Effector CD8-positive, alpha-beta T cell (primary cell): ENCODE results near the gene CPXM1.

ENCODE experiments used
- DNase-seq: peaks from one replicate; lab custom pipeline; 2025; lab: John Stamatoyannopoulos, UW

Gene CPXM1

DNA sequence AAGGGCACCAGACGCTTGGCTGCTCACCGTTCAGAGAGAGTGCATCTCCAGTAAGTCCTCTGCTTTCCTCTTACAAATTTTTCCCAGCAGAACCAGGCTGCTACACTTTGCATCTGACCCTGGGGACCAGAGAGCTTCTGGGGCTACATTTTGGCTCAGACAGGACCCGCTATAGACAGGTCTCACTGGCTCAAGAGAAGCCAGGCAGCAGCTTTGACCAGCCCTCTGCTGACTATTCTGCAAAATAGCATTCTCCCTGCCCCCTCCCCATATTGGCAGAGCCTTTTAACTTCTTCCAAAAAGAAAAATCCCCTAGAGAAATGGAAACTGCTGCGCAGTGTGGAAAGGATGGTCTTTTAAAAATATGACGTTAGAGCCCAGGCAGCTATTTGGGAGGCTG lies 37.2 kb downstream of the CPXM1 start:
- DNase-seq = no peak

DNA sequence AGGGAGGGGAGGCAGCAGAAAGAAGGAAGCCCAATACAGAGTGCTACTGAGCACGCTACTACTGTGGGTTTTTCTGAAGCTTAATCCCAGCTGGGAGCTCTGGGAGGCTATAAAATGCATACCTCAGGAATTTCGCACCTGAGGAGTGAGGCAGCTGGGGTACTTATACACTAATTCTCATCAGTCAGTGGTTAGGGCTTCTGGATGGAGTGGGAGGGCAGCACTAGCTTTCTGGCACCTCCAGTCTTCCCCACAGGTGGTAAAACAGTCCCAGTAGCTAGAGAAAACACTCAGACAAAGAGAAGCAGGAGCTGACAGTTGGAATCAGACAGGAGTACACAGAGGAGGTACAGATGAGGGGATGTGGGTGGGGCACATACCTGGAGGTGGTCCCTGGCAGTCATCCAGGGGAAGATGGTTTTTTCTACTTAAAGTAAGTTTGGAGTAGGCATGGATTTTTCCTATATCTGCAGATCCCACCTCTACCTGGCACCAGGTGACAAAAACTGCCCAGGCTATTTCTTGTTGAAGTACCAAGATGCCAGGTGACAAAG lies 37.8 kb downstream of the CPXM1 start:
- no peak for DNase-seq

DNA sequence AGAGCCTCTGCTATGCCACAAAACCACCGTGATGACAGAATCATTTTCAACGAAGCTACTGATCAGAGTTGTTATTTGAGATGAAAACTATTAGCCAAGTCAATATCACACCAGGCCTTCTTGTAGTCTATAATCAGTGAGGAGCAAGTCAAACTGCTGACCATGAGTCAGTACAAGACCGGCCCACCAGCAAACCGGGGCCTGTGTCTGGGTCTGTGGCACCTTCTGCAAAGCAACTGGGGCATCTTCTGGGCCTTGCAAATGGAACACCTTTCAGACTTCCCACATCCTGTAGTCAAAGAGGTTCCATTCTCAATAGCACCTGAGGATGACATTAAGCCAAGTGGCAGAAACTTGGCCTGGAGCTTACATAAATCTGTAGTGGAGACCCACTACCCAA lies 38.5 kb downstream of the CPXM1 start:
- no peak for DNase-seq

DNA sequence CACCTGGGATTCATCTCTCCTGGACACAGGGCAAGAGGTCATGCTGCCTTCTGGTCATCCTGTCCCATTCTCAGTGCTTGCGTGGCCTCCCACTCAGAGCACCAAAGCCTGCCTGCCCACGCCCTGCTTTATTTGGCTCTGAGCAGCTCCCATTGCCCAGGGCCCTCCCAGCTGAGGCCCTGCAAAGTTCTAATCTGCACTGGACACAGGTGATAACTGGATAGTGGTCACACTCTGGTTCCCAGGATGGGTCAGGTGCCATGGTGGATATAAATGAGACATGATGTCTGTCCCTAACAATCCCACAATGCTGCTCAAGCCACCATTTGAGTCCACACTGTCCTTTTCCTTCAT lies 39.5 kb downstream of the CPXM1 start:
- no peak for DNase-seq

GRCh38 chr20:2760297-2760951 lies 40.0 kb downstream of the CPXM1 start:
- no peak for DNase-seq

DNA sequence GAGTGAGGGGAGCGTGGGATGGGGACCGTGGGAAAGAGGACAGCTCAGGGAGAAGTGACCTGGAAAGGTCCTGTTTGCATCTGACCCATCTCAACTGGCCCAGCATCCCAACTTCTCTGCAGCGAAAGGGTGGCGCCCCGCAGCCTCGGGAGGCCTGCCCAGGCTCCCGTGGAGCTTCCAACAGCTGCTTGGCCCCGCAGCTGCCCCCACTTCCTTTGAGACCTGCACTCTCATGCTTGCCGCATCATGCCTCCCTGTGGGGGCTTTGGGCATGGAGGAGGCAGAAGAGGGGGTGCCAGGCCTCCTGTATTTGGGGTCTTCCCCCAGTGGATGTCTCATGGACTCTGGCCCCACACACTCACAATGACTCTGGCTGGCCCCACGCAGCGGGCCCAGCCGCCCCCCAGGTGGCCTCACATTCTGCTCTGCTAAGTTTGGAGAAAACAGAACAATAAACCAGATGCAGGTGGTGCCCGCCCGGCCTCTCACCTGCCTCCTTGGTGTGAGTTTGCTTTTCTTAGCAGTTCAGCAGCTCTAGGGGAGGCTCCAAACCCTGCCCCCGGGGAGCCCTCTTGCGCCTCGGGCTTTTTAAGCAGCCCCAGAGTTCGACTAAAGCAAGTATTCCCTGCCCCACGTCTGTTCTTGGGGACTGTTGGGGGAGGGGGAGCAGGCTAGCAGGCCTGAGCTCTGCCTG lies 40.7 kb downstream of the CPXM1 start:
- DNase-seq = no peak

GRCh38 chr20:2759143-2759542 lies 41.3 kb downstream of the CPXM1 start:
- no peak for DNase-seq

DNA sequence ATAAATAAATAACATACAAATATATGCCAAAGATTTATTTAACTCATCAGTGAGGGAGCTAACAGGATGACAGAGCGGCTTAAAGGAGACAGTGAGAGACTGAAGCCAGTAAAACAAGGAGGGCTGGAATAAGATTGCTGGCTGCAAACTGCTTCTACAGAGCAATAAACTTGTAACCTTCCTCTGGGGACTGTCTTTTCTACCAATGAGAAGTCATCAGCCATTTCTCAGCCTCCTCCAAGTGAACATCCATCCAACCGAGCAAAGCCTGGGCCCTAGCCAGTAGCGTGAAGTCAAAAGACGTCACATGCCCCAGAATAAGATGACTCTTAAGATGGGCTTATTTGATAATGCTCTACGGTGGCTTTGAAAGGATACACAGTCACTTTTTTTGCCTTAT lies 42.5 kb downstream of the CPXM1 start:
- DNase-seq = no peak

DNA sequence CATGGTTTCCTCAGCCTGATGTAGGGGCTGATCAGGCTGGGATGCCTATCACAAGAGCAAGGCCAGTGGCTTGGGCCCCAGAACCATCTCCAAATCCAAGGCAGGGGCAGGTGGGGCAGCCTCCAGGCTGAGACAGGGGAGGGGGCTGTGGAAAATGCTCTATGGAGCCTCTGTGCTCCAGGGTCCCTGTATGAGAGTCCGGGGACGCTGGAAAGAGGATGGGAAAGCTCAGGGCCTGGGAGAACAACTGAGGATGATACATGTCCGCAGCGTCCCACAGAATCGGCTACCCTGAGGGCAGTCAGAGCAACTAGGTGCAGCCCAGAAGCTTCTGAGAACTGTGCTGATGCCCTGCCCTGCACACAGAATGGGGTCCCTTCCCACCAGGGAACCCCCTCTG lies 43.4 kb downstream of the CPXM1 start:
- DNase-seq = no peak

GRCh38 chr20:2756056-2756611 lies 44.3 kb downstream of the CPXM1 start:
- no peak for DNase-seq

- DNase-seq = no peak
These were observed 44.9 kb downstream of the CPXM1 start for GRCh38 chr20:2755451-2756055.

DNA sequence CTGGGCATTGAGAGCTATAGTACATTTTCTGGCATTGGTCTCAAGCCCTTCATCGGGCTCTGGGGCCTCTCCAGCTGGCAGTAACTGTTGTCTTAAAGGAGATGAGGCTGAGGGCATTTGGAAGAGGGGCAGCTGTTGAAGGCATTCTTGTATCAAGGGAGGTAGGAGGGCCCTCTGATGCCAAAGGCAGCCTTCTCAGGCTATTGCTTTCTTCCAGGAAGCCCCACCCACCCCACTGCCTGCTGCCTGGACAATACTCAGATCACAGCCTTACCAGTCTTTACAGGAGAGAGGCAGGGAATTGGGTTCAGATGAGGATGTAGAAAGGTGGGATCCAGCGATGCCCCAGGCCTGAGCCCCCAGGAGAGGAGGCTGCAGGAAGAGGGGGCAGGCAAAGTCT lies 46.0 kb downstream of the CPXM1 start:
- DNase-seq = no peak

DNA sequence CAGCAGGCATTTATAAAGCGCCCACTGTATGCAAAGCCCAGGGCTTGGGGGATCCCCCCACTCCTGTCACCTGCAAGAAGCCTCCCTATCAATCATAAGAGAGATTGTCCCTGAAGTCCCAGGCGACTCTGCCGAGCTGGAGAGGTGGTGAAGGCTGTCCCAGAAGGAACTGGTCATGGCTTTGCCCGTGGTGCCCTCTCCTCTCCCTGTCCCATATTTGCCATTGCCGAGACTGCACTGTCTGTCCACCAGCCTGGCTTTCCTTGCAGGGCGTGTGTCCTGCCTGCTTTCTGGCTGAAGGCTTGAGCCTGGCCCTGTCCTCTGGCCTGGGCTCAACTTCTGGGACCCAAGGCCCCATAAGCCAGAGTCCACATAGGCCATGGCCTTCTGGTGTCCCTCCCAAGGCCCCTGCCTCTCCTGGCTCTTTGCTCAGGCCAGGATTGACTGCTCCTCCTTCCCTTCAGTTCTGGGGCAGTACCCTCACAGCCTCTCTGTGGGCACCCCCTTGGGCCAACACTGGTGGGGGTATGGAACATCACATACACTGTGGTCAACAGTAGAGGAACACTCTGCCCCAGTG lies 46.9 kb downstream of the CPXM1 start:
- no peak for DNase-seq

DNA sequence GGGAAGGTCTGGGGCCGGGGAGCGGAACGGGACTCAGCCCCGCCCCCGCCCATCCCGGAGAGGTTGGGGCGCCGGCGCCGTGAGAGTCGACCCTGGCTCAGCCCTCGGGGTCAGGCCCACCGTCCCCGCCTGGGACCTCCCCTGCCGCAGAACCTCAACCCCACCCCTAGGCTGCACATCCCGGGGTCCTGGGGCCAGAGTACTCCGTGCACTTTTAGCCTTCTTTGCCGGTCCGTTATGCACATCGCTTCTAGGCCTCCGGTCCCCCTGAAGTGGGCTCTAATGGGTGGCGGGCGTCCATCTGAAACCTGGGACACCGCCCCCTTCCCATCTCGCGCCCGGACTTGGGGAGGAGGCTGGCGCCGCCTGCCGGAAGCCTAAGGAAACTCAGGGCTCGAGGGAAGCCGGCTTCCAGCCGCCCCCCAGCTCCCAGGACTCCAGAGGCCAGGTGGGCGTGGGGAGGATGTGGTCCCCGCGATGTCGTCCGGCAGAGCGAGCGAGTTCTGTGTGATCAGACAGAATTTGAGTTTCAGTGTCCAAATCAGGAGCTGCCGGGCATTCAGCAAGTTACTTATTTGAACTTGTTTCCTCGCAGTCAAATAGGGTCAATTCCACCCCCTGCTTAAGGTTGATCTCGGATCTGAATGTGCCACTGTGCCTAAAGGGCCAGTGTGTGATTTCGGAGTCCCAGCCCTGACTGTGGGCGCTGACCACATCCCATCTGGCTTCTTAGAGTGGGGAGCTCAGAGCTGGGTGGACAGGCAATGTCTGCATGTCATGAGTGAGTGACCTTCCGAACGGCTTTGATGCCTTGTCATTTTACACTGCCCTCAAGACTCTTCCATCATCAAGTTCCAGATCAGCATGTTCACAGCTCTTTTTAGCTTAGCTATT lies 47.6 kb downstream of the CPXM1 start:
- DNase-seq = peak; percentile 18

DNA sequence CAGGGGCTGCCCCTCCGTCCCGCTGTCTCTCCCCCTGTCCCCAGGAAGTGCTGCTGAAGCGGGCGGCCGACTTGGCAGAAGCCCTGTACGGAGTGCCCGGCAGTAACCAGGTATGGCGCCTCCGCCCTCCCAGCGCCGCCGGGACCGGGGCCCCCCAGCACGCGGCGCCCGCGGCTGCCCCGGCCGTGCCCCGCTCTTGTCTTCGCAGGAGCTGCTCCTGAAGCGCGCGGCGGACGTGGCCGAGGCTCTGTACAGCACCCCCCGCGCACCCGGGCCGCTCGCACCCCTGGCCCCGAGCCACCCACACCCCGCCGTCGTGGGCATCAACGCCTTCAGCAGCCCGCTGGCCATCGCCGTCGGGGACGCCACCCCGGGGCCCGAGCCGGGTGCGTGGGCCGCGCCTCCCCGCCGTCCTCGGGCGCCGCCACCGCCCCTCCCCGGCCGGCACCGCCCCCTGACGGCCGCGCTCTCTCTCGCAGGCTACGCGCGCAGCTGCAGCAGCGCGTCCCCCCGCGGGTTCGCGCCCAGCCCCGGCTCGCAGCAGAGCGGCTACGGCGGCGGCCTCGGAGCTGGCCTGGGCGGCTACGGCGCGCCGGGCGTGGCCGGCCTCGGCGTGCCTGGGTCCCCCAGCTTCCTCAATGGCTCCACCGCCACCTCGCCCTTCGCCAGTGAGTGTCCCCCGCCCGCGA lies 48.4 kb downstream of the CPXM1 start:
- peak; percentile 24 for DNase-seq

DNA sequence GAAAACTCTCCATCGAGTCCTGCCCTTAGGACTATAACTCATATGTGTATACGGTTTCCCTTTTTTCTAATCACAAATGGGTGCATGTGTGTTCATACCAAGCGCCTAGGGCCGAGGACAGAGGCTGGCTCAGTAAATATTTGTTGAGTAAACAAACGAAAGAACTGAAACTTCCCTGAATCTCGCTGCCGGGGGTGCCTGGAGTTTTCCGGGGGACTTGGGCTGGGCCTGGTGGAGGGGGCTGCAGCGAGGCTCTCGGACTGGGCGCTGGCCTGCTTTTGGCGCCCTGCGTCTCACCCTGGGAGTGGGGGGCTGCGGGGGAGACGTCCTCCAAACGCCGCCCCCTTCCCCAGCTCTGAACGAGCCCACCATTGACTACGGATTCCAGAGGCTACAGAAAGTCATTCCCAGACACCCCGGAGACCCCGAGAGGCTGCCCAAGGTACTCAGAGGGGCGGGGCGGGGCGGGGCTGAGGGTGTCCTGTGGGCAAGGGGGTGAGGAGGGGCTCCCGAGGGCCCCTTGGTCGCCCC lies 49.0 kb downstream of the CPXM1 start:
- no peak for DNase-seq

- DNase-seq = no peak
These were observed 49.8 kb downstream of the CPXM1 start for GRCh38 chr20:2750491-2751251.

DNA sequence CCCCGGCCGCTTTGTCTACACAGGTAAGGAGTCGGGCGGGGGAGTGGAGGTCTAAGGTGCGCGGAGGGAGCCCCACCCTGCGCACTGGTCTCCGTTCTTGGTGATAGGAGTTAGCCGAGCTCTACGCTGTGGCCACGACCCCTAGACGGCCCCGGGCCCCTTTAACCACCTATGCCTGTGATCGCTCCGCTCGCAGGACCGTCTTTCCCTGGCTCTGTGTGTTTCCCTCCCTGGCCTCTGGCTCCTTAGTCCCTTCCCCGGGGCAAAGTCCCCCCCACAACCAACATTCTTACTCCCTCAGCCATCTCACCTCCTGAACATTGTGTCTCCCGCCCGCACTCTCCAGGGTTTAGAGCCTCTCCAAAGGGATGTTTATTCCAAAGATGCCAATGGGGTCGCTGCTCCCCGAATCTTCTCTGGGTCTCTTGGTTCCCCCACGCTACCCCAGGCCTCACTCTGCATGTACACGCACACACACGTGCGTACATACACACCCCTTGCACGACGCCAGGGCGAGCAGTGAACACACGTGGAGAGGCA lies 50.4 kb downstream of the CPXM1 start:
- DNase-seq = no peak

- no peak for DNase-seq
These were observed 51.0 kb downstream of the CPXM1 start for GRCh38 chr20:2749343-2749950.
